K562 (cell line): ENCODE data around the gene GADD45GIP1. TPM values are rescaled to one million over a fixed set of nuclear protein-coding genes. Genes with fewer than 3 reads are reported as not detected.

ENCODE experiments used
- E2F4 ChIP-seq: sonication (generic); formaldehyde crosslinking; IDR thresholded peaks from 2 replicates; pipeline ENCODE4 v1.8.0; 2022; ENCODE audit warnings: mild to moderate bottlenecking, low read depth, missing genetic modification reagents
- GABPA ChIP-seq: fragments of 200-800 bp; sonication (Bioruptor generic); conservative IDR thresholded peaks from 2 replicates; pipeline ENCODE4 v1.6.1; 2016; ENCODE audit warnings: low read depth, missing genetic modification characterization, missing compliant biosample characterization
- GATA2 ChIP-seq: sonication (generic); formaldehyde crosslinking; IDR thresholded peaks from 2 replicates; pipeline ENCODE4 v1.4.0; 2020; ENCODE audit warnings: mild to moderate bottlenecking, missing genetic modification reagents
- PML ChIP-seq: IDR thresholded peaks from 2 replicates; pipeline ENCODE4 v1.6.1; 2012; ENCODE audit warnings: low read length, inconsistent platforms
- PYGO2 ChIP-seq: fragments of 450-650 bp; IDR thresholded peaks from 2 replicates; pipeline ENCODE4 v1.6.1; 2016; ENCODE audit warnings: mild to moderate bottlenecking, missing genetic modification characterization, moderate library complexity, missing compliant biosample characterization
- ZNF121 ChIP-seq: sonication (generic); formaldehyde crosslinking; conservative IDR thresholded peaks from 2 replicates; pipeline ENCODE4 v1.8.0; 2022; ENCODE audit warnings: missing genetic modification reagents
- ZNF518B ChIP-seq: fragments of 250-450 bp; sonication (Bioruptor Pico); IDR thresholded peaks from 2 replicates; pipeline ENCODE4 v1.5.0; 2021; ENCODE audit warnings: mild to moderate bottlenecking, moderate library complexity
- ZNF609 ChIP-seq: sonication (generic); formaldehyde crosslinking; IDR thresholded peaks from 2 replicates; pipeline ENCODE4 v1.8.1; 2023; ENCODE audit warnings: missing genetic modification reagents, mild to moderate bottlenecking, borderline replicate concordance
- ZNF696 ChIP-seq: fragments of 250-450 bp; sonication (Bioruptor Pico); conservative IDR thresholded peaks from 2 replicates; pipeline ENCODE4 v1.4.0; 2020; ENCODE audit warnings: mild to moderate bottlenecking, moderate library complexity
- polyA plus RNA-seq, 8 experiments: library from polyadenylated mRNA; depleted of rRNA in 4 of 8; stranded (reverse) in 5 of 8; unstranded in 3 of 8; fragments of >200 nt; fragmentation: Nextera tagmentation in 2 of 8; fragmentation: Illumina TruSeq in 1 of 8; extraction: Ambion mirVana in 2 of 8; extraction: Trizol in 1 of 8; gene quantifications; 2 replicates each; pipeline versions ENCODE4 v1.2.1 to v1.2.3, GENCODE V29; 2011 to 2014; ENCODE audit warnings: inconsistent platforms in 1 of 8, missing spikeins in 1 of 8
- total RNA-seq, 7 experiments: library from RNA; depleted of rRNA in 6 of 7; stranded (reverse); fragments of >200 nt in 6 of 7; fragmentation: Illumina TruSeq in 2 of 7; extraction: Trizol in 2 of 7; gene quantifications; 2 replicates each; pipeline versions ENCODE4 v1.2.1 to v1.2.3, GENCODE V29; 2011 to 2021; ENCODE audit warnings: low replicate concordance in 1 of 7

Gene GADD45GIP1
- total and polyA plus RNA-seq, 9 of the 15 experiments (the other 6 are each of a cell fraction or from before 2014, with no cell fraction given): 5.1 to 161 (median 29.2) TPM

- no peak for TF ChIP-seq E2F4 (CRISPR knock-in tag)
- TF ChIP-seq ZNF518B (CRISPR knock-in tag): no peak
- TF ChIP-seq ZNF609 (CRISPR knock-in tag): no peak
- no peak for TF ChIP-seq GABPA (tag)
- no peak for TF ChIP-seq ZNF696
- no peak for TF ChIP-seq PML
- TF ChIP-seq PYGO2 (tag): no peak
- no peak for TF ChIP-seq ZNF121 (CRISPR knock-in tag)
- no peak for TF ChIP-seq GATA2 (CRISPR knock-in tag)
These were observed 38.8 kb upstream of the GADD45GIP1 start (continued) for GRCh38 chr19:12995596-12996405.
